ACC112 (cell line): Measurements from ENCODE around the gene NCK2.
A peak's percentile ranks its signal among the peaks of the same experiment; 100 is the strongest.

Source experiments
- H2AFZ ChIP-seq: fragments of 200-600 bp; sonication (generic); one replicate; pipeline ENCODE4 v1.6.0; 2017; ENCODE audit warnings: antibody characterized with exemption, low read length; ENCODE audit not compliant: unreplicated experiment
- H3K27ac ChIP-seq: fragments of 200-600 bp; sonication (generic); 2 replicates; pipeline ENCODE4 v1.5.1; 2014; ENCODE audit warnings: low read depth, mild to moderate bottlenecking, antibody characterized with exemption, low read length, moderate library complexity
- H3K27me3 ChIP-seq: fragments of 200-600 bp; sonication (generic); 2 replicates; pipeline ENCODE4 v1.6.1; 2014; ENCODE audit warnings: mild to moderate bottlenecking, antibody characterized with exemption, low read length, moderate library complexity, mixed read lengths; ENCODE audit not compliant: insufficient read depth
- H3K36me3 ChIP-seq: fragments of 200-600 bp; sonication (generic); 2 replicates; pipeline ENCODE4 v1.6.1; 2016; ENCODE audit warnings: mild to moderate bottlenecking, antibody characterized with exemption, low read length, moderate library complexity, mixed read lengths; ENCODE audit not compliant: insufficient read depth
- H3K4me1 ChIP-seq: fragments of 200-600 bp; sonication (generic); one replicate; pipeline ENCODE4 v1.6.1; 2016; ENCODE audit warnings: low read length, mixed read lengths; ENCODE audit not compliant: insufficient read depth, unreplicated experiment, control insufficient read depth
- H3K4me3 ChIP-seq: fragments of 200-600 bp; sonication (generic); 2 replicates; pipeline ENCODE4 v1.5.1; 2014; ENCODE audit warnings: mild to moderate bottlenecking, low read depth, low read length
- H3K79me2 ChIP-seq: fragments of 200-600 bp; sonication (generic); one replicate; pipeline ENCODE4 v1.6.0; 2016; ENCODE audit warnings: low read length; ENCODE audit not compliant: control insufficient read depth, unreplicated experiment, insufficient read depth

Gene NCK2

DNA sequence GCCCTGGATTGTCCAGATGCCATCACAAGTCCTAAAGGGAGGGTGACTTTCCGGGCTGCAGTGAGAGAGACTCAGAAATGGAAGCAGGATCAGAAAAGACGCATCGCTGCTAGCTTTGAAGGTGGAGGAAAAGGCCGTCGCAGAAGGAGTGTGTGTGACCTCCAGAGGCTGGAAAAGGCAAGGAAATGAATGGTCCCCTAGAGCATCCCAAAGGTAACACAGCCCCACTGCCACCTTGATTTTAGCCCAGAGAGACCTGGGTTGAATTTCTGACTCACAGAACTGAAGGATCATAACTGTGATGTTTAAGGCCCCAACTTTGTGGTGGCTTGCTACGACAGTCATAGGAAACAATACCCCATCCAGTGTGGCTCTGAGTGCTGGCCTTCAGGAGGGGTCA, 8.6 kb upstream of the NCK2 start:
- H3K4me1 ChIP-seq: peaks cover 31% of the 10 kb centered on the region
- H3K4me3 ChIP-seq: no peak overlapping the region
- no peak overlapping the region for H2AFZ ChIP-seq
- H3K27me3 ChIP-seq: peaks cover 12% of the 10 kb centered on the region
- no peak overlapping the region for H3K27ac ChIP-seq
- H3K79me2 ChIP-seq: no peaks in the 10 kb centered on the region
- no peaks in the 10 kb centered on the region for H3K36me3 ChIP-seq

DNA sequence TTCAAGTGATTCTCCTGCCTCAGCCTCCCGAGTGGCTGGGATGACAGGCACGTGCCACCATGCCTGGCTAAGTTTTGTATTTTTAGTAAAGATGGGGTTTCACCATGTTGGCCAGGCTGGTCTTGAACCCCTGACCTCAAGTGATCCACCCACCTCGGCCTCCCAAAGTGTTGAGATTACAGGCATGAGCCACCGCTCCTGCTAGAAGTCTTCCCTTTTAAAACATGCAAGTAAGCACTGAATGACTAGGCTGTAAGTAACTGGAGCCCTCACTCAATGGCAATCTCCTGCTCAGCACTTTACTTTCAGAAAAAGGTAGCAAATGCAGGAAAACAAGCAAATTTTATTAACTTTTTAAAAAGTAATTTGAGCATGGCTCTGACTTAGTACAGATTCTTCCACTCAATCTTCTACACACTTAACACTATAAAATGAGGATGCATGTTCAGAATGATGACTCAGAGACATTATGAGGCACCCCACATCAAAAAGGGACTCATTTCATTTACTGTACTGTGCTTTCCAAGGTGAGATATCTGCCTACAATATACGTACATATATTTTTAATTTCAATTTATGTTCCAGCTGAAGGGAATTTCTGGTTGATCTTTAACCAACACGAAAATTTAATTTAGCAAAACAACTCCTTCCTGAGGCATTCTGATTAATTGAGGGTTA, 6.6 kb upstream of the NCK2 start:
- Histone ChIP-seq H2AFZ (no peak overlapping the region), H3K4me1 (peaks cover 20% of the 10 kb centered on the region), H3K27me3 (peaks cover 25% of the 10 kb centered on the region), H3K4me3 (no peak overlapping the region), H3K79me2 (no peaks in the 10 kb centered on the region), H3K27ac (no peak overlapping the region), H3K36me3 (no peaks in the 10 kb centered on the region)

DNA sequence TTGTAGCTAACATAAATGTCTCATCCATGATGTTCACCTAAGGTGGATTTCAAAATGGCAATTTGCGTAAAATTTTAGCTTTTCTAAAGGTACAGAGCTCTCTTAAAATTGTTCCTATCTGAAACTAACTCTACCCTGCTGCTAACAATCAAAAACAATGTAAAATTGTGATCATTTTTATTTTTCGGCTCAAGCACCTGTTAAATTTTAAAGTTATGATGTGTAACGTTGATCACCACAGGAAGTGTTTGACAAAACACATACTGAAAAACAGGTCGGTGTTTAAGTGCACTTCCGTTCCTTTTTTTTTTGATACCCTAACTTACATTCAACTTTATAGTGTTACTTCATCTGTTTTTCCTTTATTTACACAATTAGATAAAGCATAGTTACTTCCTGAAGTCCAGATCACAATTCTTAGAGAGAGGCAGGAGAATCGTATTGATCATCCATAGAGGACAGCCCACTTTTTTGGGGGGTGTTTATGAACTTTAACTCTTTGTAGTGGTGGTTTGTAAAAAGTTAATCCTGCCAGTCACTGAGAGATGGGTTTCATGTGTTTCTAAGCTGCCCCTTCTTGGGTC, 6.0 kb upstream of the NCK2 start:
- H2AFZ ChIP-seq: no peak overlapping the region

DNA sequence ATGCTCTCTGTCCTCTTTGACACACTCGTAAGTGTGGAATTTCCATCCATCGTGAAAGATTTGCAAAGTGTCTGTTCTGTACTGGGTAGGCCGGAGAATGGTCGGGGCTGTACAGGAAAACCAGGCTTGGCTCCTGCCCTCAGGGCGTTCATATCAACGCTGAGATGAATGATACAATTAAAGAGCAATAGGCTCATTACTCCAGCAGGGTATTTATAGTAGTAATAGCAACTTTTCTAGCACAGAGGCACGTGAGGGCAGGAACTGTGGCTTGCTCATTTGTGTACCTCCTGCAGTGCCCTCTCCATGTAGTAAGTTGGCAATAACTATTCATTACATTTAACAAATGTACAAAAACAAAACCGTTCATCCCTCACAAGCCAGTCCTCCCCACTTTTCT, 5.3 kb upstream of the NCK2 start:
- Histone ChIP-seq H3K36me3 (no peaks in the 10 kb centered on the region), H2AFZ (no peak overlapping the region), H3K27me3 (peaks cover 25% of the 10 kb centered on the region), H3K79me2 (no peaks in the 10 kb centered on the region), H3K27ac (no peak overlapping the region), H3K4me3 (no peak overlapping the region), H3K4me1 (peaks cover 12% of the 10 kb centered on the region)

More for the DNA sequence above, 6.0 kb upstream of the NCK2 start:
- Histone ChIP-seq H3K27me3 (peaks cover 25% of the 10 kb centered on the region), H3K27ac (no peak overlapping the region), H3K79me2 (no peaks in the 10 kb centered on the region), H3K4me3 (no peak overlapping the region), H3K36me3 (no peaks in the 10 kb centered on the region), H3K4me1 (peaks cover 19% of the 10 kb centered on the region)

DNA sequence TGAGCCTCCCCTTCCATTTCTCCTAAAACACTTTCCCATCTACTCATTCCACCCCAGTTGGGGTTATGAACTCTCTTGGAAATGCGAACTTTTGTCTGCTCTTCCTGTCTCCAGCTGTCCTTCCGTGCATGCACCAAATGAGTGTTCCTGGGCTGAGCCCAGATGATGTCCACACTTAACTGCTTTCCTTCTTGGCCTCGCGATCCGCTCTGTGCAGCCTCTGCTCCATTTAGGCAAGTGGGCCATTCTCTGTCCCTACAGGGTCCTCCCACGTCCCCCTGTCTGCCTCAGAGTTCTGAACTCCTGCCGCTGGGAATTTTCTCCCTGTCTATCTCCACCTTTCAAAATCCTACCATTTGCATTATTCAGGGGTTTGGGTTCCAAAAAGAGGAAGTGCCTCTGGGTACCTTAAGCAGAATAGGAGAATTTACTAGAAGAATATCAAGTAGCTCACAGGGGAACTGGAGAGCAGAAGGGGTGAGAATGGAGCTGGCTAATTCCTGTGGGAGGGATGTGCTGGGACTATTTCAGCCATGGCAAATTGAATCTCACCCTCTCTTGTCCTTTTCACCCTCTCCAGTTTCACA, 4.7 kb upstream of the NCK2 start:
- Histone ChIP-seq H3K79me2 (no peaks in the 10 kb centered on the region), H2AFZ (no peak overlapping the region), H3K36me3 (no peaks in the 10 kb centered on the region), H3K27me3 (peaks cover 25% of the 10 kb centered on the region), H3K4me1 (peaks cover 7% of the 10 kb centered on the region), H3K27ac (no peak overlapping the region), H3K4me3 (no peak overlapping the region)

DNA sequence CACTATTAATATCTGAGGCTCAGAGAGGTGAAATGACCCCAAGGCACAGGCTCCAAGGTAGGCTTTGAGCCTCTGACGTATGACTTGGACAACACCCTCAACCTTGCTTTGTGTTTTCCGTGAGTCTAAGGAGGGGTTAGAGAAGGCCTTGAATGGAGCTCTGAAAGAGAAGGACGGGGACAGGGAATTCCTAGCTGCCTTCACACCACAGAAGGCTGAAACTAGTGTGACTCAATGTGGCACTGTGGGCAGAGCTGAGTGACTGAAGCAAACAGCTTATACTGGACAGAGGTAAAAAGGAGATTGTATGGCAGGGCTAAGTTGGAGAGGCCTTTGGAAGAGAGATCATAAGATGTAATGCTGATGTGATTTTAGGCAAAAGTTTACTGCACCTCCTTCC, 3.5 kb upstream of the NCK2 start:
- Histone ChIP-seq H3K79me2 (peaks cover 7% of the 10 kb centered on the region), H2AFZ (no peak overlapping the region), H3K36me3 (no peaks in the 10 kb centered on the region), H3K27me3 (peaks cover 25% of the 10 kb centered on the region), H3K27ac (no peak overlapping the region), H3K4me1 (peaks cover 5% of the 10 kb centered on the region), H3K4me3 (no peak overlapping the region)

DNA sequence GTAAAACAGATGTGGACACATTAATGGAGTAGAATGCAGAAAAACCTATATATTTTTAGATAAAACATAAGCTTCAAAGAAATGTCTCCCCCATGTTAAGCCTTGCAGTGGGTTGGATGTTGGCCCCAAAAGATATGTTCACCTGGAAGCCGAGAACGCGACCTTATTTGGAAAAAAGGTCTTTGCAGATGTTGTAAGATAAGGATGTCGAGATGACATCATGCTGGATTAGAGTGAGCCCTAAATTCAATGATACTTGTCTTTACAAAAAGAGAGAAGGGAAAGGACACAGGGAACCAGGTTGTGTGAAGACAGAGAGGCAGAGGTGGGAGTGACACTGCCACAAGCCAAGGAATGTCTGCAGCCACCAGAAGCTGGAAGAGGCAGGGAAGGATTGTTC, 3.1 kb upstream of the NCK2 start:
- H3K79me2 ChIP-seq: peaks cover 12% of the 10 kb centered on the region
- no peak overlapping the region for H3K4me3 ChIP-seq
- H3K36me3 ChIP-seq: no peaks in the 10 kb centered on the region
- no peak overlapping the region for H2AFZ ChIP-seq
- H3K4me1 ChIP-seq: peaks cover 9% of the 10 kb centered on the region
- H3K27ac ChIP-seq: no peak overlapping the region
- H3K27me3 ChIP-seq: peaks cover 25% of the 10 kb centered on the region

DNA sequence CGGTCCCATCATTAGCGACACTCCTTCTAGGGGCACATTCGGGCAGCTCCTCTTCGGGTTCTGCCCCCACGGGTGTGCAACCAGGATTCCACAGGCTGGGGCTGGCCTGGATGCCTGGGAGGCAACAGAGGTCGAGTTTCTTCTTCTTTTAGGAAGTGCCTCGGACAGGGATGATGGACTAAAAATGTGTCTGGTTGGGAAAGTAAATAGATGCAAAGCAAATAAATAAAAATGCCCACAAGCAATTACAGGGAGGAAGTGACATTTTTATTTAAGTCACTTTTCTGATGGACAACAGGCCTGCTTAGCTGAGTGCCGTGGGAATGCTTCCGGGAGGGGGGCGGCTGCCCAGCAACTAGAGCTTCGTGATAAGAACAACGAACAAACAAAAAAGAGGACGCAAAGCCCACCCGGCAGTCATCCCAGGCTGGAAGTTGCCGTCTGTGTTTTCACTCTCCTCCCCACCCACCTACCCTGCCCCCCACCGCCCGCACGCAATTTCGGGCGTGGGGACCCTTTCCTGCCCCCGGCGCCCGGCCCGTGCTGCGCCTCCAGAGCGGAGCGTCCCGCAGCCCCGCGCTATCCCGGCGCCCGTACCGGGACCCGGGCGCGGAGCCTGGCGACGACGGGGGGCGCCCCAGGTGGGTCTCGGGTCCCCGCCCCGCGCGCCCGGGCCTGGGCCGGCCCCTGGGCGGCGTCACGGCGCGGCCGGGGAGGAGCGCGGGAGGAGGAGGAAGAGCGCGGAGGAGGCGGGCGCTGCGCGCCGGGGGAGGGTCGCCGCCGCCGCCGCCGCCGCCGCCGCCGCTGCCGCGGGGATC, 412 bp upstream of the NCK2 start:
- peak overlapping the region; percentile 39 for H2AFZ ChIP-seq
- H3K4me1 ChIP-seq: peaks cover 15% of the 10 kb centered on the region

DNA sequence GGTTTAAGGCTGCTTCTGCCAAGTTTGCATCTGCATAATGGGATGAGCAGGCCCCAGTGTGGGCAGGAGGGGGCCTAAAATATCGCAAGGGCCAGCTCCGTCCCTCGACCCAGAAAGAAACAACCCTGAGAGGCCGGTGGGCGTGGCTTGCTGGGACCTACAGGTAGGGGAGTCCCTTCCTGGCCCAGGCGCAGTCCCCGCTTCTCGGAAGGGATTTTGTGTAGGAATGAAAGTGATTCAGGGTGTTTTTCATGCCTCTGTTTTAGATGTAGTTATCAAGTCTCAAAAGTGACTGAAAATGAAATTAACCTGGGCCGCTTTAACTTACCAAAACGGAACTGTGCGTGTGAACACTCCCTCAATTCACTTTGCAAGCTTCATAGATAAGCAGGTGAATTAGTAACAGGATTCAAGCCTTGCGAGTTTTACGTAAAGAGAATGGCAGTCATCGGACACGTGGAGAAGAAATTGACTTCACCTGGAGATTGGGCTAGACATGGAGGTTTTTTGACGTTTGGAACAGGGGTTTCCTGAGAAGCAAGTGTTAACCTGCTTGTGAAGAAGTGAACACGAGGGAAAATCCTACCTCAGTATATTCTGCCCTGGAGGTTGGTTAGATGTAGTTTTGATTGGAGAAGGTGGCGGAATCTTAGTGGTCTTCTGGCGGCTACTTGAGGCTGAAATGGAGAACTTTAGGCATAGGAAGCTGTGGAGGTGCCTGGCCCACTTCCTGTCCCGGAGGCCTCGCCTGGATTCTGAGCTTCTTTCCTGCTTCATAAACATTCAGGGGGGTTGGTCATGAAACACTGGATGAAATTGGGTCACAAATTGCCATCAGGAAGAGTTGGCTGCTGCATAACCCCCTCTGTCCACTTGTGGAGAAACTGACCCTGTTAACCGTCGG, 1.7 kb downstream of the NCK2 start:
- H3K79me2 ChIP-seq: peaks cover 36% of the 10 kb centered on the region
- no peaks in the 10 kb centered on the region for H3K36me3 ChIP-seq
- peak overlapping the region; percentile 84 for H3K4me3 ChIP-seq
- peaks cover 15% of the 10 kb centered on the region for H3K4me1 ChIP-seq
- no peak overlapping the region for H2AFZ ChIP-seq
- H3K27ac ChIP-seq: no peak overlapping the region
- 0 out of 2 replicates have a peak, but pooled peaks cover 10% of the 10 kb centered on the region for H3K27me3 ChIP-seq

More for the DNA sequence above, 412 bp upstream of the NCK2 start:
- H3K36me3 ChIP-seq: no peaks in the 10 kb centered on the region
- H3K27me3 ChIP-seq: peaks cover 21% of the 10 kb centered on the region
- peaks cover 25% of the 10 kb centered on the region for H3K79me2 ChIP-seq
- no peak overlapping the region for H3K27ac ChIP-seq
- peak overlapping the region; percentile 76 for H3K4me3 ChIP-seq
